GM12865 (cell line): ENCODE results near the gene ELOA2.
"Not testable (repeated sequence)": the region's sequence is repeated elsewhere in the genome, so short reads cannot be mapped to it uniquely, and the experiment has no call there.

Source experiments
- DNase-seq: peaks from one replicate; pipeline ENCODE4 v3.0.0; 2010; ENCODE audit warnings: low read depth
- H3K4me3 ChIP-seq: 2 replicates; pipeline ENCODE4 v1.5.1; 2011; ENCODE audit warnings: mild to moderate bottlenecking, low read depth, low read length, control low read depth
- TF ChIP-seq, protein P1 (sequence below): IDR thresholded peaks from 2 replicates; pipeline ENCODE4 v1.5.1; 2011; ENCODE audit warnings: low read length, control low read depth, low read depth, inconsistent platforms; ENCODE audit not compliant: insufficient read depth; ENCODE audit errors: missing control alignments

Gene ELOA2

DNA sequence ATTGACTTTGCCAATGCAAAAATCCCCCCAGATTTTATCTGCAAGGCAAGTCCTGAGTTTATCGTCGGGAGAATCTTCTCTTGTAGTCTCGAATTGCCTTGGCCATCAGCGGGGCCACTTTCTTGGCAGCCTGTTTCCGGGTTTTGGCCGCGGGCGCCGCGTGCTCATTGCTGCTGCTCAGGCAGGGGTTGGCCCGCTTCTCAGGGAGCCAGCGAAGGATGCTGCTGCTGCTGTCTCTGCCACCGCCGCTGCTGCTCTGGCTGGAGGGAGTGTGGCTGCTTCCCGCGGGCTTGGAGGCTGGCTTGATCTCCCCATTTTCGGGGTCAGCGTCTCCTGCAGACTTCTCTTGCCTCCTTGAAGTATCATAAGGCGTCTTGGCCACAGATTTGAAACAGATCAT is 2.5 kb downstream of the ELOA2 start:
- TF ChIP-seq, protein P1, sequence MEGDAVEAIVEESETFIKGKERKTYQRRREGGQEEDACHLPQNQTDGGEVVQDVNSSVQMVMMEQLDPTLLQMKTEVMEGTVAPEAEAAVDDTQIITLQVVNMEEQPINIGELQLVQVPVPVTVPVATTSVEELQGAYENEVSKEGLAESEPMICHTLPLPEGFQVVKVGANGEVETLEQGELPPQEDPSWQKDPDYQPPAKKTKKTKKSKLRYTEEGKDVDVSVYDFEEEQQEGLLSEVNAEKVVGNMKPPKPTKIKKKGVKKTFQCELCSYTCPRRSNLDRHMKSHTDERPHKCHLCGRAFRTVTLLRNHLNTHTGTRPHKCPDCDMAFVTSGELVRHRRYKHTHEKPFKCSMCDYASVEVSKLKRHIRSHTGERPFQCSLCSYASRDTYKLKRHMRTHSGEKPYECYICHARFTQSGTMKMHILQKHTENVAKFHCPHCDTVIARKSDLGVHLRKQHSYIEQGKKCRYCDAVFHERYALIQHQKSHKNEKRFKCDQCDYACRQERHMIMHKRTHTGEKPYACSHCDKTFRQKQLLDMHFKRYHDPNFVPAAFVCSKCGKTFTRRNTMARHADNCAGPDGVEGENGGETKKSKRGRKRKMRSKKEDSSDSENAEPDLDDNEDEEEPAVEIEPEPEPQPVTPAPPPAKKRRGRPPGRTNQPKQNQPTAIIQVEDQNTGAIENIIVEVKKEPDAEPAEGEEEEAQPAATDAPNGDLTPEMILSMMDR = no peak
- no peak for DNase-seq
- H3K4me3 ChIP-seq = no peak overlapping the region

DNA sequence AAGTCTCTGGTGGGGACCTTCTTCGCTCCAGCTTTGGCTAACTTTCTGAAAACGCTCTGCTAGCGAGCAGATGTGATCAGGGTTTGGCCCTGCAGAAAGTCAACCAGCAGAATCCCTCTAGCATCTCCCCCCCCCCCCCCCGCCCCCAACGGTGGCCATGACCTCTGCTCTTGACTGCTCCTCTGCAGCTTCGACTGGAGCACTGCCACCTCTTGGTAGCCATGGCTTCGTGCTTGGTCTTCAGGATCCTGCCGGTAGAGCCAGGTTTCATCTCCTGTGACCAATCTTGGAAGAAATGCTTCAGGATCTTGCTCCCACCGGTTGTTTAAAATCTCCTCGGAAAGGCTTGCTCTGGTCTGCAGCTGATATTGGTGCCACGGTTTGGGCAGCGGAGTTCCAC is 4.5 kb downstream of the ELOA2 start:
- H3K4me3 ChIP-seq, DNase-seq: not testable (repeated sequence)

DNA sequence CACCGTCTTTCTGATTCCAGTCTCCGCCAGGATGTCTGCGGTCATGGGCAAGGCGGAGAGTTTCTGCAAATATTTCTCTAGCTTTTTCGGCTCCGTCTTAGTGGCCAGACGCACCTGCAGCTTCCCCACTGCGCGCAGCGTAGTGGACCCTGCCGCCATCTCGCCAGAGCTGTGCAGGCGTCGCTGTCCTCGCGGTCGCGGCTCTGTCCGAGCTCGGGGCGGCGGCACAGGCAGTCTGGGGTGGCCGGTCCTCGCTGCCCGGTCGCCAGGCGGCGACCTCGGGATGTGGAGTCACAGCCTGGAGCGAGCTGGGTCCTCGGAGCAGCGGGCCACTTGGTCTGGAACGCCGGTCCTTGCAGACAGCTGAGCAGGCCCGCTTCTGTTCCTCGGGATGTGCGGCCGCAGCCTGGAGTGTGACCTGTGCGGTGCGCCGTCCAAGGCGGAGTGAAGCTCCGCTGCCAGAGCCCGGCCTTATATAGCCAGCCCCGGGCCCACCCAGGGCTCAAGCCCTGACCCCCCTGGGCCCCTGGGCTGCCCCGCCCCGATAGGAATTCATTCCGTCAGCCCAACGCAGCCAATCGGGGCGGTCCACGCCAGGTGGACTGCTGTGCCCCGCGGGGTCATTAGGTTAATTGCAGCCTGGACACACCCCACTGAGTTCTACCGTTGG is 5.6 kb downstream of the ELOA2 start:
- DNase-seq, H3K4me3 ChIP-seq: not testable (repeated sequence)

DNA sequence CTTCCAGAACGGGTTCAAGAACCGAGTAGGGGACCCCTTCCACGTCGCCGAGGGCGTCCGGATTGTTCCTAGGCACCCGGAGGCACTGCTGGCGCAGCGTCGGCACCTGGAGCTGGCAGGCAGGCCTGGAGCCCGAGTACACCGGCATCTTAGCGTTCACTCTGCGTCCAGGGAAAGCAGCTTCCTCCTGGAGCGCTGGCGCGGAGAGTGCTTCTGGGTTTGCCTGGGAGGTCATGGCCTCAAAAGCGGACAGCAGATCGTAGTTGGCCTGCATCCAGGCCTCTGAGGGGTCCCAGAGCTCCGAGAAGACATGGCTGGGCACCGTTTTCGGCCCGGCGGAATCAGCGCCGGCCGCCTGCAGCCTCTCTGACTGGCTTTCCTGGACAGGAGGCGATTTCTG is 6.7 kb downstream of the ELOA2 start:
- H3K4me3 ChIP-seq, DNase-seq: not testable (repeated sequence)

DNA sequence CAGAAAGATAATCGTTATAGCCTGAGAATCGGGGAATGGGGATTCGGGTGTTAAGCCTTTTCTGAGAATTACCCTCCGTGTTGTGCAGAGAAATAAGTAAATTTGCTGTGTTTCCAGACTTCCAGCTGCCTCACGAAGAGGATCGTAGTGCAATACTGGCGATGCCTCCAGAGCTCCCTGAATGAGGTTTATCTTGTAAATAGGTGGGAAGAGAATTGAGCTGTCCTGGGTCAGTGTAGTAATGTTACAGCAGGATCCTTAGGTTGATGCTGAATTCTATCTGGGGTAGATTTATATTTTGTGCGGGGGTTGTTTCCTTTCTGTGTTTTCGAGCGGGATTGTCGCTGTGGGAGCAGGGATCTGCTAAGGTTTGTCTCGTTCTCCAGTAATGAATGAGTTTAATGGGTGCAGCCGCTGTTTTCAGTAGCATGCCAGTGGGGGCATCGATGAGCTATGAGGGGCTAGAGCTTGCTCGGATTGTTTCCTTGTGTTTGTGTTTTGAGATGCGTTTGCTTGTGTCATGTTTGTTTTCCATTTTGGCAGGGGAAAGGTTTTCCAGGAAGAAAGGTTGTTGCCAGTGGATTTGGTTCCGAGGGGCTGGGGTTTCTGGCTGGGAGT is 9.8 kb downstream of the ELOA2 start:
- H3K4me3 ChIP-seq, DNase-seq: not testable (repeated sequence)

DNA sequence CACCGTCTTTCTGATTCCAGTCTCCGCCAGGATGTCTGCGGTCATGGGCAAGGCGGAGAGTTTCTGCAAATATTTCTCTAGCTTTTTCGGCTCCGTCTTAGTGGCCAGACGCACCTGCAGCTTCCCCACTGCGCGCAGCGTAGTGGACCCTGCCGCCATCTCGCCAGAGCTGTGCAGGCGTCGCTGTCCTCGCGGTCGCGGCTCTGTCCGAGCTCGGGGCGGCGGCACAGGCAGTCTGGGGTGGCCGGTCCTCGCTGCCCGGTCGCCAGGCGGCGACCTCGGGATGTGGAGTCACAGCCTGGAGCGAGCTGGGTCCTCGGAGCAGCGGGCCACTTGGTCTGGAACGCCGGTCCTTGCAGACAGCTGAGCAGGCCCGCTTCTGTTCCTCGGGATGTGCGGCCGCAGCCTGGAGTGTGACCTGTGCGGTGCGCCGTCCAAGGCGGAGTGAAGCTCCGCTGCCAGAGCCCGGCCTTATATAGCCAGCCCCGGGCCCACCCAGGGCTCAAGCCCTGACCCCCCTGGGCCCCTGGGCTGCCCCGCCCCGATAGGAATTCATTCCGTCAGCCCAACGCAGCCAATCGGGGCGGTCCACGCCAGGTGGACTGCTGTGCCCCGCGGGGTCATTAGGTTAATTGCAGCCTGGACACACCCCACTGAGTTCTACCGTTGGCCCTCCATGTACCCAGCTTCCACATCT is 11.5 kb downstream of the ELOA2 start:
- DNase-seq, H3K4me3 ChIP-seq: not testable (repeated sequence)

DNA sequence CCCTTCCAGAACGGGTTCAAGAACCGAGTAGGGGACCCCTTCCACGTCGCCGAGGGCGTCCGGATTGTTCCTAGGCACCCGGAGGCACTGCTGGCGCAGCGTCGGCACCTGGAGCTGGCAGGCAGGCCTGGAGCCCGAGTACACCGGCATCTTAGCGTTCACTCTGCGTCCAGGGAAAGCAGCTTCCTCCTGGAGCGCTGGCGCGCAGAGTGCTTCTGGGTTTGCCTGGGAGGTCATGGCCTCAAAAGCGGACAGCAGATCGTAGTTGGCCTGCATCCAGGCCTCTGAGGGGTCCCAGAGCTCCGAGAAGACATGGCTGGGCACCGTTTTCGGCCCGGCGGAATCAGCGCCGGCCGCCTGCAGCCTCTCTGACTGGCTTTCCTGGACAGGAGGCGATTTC is 12.6 kb downstream of the ELOA2 start:
- H3K4me3 ChIP-seq = not testable (repeated sequence)

DNA sequence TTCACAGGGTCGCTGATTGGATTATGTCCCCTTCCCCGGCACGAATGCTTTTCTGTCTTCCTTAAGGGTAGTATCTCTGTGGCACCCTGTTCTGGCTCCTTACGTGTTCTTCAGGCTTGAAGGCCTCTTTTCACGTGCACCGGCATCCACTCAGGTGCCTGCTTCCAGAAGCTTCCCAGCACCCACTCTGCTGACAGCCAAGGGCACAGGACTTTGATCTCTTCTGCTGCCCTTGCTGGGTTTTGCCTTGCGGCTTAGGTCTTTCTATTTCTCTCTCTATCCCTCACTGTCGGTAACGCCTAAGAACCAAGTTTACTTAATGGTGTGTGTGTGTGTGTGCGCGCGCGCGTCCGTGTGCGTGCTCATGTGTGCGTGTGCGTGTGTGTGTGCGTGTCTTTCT is 14.7 kb downstream of the ELOA2 start:
- not testable (repeated sequence) for H3K4me3 ChIP-seq, DNase-seq

More for the DNA sequence above, 12.6 kb downstream of the ELOA2 start:
- not testable (repeated sequence) for DNase-seq

DNA sequence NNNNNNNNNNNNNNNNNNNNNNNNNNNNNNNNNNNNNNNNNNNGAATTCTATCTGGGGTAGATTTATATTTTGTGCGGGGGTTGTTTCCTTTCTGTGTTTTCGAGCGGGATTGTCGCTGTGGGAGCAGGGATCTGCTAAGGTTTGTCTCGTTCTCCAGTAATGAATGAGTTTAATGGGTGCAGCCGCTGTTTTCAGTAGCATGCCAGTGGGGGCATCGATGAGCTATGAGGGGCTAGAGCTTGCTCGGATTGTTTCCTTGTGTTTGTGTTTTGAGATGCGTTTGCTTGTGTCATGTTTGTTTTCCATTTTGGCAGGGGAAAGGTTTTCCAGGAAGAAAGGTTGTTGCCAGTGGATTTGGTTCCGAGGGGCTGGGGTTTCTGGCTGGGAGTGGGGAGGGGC is 15.6 kb downstream of the ELOA2 start:
- not testable (repeated sequence) for DNase-seq, H3K4me3 ChIP-seq
